ENCODE measurements around the gene BRD3OS. TPM values are rescaled to one million over a fixed set of nuclear protein-coding genes. Genes with fewer than 3 reads are reported as not detected.

Gene BRD3OS
- total RNA-seq, 1 experiment from 2014 or later, result 16.2 TPM

DNA sequence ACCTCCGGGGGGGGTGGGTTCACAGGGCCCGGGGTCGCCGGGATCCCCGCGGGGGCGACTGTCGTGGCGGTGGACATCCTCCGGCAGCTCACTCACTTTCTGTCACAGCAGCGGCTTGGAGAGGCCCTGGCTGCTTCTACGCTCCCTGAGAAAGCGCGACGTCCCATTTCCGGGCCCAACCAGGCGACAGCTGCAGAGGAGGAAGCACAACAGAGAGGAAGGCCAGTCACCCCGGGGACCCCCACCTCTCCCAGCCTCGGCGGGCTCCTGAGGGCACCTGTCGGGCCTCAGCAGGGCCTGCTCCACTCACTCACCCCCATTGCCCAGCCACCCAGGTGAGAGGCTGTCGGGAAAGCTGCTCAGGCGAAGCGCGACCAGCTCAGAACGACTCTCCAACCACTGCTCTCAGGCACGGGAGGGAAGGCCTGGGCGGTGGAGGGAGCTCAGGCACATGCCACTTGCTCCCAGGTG lies 28.2 kb downstream of the BRD3OS start:
- no peaks in the 10 kb centered on the region for H3K27me3 Mint-ChIP-seq (ENCODE audit: low read depth)
- H3K36me3 Mint-ChIP-seq, result peaks cover 26% of the 10 kb centered on the region
- no peak overlapping the region for H3K27ac Mint-ChIP-seq
- H3K9me3 Mint-ChIP-seq, result no peaks in the 10 kb centered on the region
- H3K4me1 Mint-ChIP-seq, result peaks cover 8% of the 10 kb centered on the region; the same call in 1 of the 2 replicates
- DNase-seq (ENCODE audit: low spot score) (no peak), ATAC-seq (no peak)
- POLR2A ChIA-PET, result interaction anchor here (0.6 kb wide), 1 partner anchor 134 kb away, joined by 4 read pairs; no protein-coding TSS in a partner anchor
- CTCF ChIA-PET, result interaction anchor here (1.5 kb wide), 1 partner anchor 28 kb away, joined by 4 read pairs; the partner anchor contains the start of gene BRD3OS
- no peak for TF ChIP-seq MAX (CRISPR knock-in tag; IDR thresholded peaks at IDR 0.05)
- no peak for TF ChIP-seq ATF2 (CRISPR knock-in tag; IDR thresholded peaks at IDR 0.05; ENCODE audit: borderline replicate concordance, low read depth)
- TF ChIP-seq CBFB (CRISPR knock-in tag; IDR thresholded peaks at IDR 0.05; ENCODE audit: low read depth), result no peak
- TF ChIP-seq TEAD1 (CRISPR knock-in tag; IDR thresholded peaks at IDR 0.05), result no peak
- TF ChIP-seq ETV6 (CRISPR knock-in tag; IDR thresholded peaks at IDR 0.05), result no peak
- no peak for TF ChIP-seq ZNF416 (CRISPR knock-in tag; IDR thresholded peaks at IDR 0.05)
- TF ChIP-seq MLX (CRISPR knock-in tag; IDR thresholded peaks at IDR 0.05), result no peak
- H3K4me3 Mint-ChIP-seq, result no peak overlapping the region

- Mint-ChIP-seq H3K9me3 (no peaks in the 10 kb centered on the region), H3K36me3 (peaks cover 19% of the 10 kb centered on the region), H3K4me3 (no peak overlapping the region), H3K27me3 (ENCODE audit: low read depth) (no peaks in the 10 kb centered on the region), H3K27ac (no peak overlapping the region), H3K4me1 (peaks cover 12% of the 10 kb centered on the region; the same call in 1 of the 2 replicates)
- ATAC-seq, result no peak
- DNase-seq (ENCODE audit: low spot score), result no peak
- CTCF ChIA-PET, result interaction anchor here (1.5 kb wide), 1 partner anchor 29 kb away, joined by 4 read pairs; the partner anchor contains the start of gene BRD3OS
- POLR2A ChIA-PET, result interaction anchor here (0.6 to 0.9 kb wide), 2 partner anchors 9 to 133 kb away, joined by 3 to 4 read pairs; no protein-coding TSS in a partner anchor
- TF ChIP-seq, protein P1, sequence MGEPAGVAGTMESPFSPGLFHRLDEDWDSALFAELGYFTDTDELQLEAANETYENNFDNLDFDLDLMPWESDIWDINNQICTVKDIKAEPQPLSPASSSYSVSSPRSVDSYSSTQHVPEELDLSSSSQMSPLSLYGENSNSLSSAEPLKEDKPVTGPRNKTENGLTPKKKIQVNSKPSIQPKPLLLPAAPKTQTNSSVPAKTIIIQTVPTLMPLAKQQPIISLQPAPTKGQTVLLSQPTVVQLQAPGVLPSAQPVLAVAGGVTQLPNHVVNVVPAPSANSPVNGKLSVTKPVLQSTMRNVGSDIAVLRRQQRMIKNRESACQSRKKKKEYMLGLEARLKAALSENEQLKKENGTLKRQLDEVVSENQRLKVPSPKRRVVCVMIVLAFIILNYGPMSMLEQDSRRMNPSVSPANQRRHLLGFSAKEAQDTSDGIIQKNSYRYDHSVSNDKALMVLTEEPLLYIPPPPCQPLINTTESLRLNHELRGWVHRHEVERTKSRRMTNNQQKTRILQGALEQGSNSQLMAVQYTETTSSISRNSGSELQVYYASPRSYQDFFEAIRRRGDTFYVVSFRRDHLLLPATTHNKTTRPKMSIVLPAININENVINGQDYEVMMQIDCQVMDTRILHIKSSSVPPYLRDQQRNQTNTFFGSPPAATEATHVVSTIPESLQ (CRISPR knock-in tag; IDR thresholded peaks at IDR 0.05), result no peak
- TF ChIP-seq MYBL2 (CRISPR knock-in tag; IDR thresholded peaks at IDR 0.05) (no peak), ERG (CRISPR knock-in tag; IDR thresholded peaks at IDR 0.05) (no peak), ZNF138 (CRISPR knock-in tag; conservative IDR thresholded peaks at IDR 0.05) (no peak), ZBTB21 (CRISPR knock-in tag; IDR thresholded peaks at IDR 0.05; ENCODE audit: borderline replicate concordance) (no peak), RELA (CRISPR knock-in tag; IDR thresholded peaks at IDR 0.05; ENCODE audit: borderline replicate concordance) (no peak), TEAD1 (CRISPR knock-in tag; IDR thresholded peaks at IDR 0.05) (no peak), MXD4 (CRISPR knock-in tag; IDR thresholded peaks at IDR 0.05; ENCODE audit: borderline replicate concordance) (no peak), NR2C2 (CRISPR knock-in tag; IDR thresholded peaks at IDR 0.05) (no peak), TEAD4 (CRISPR knock-in tag; IDR thresholded peaks at IDR 0.05) (no peak)
- TF ChIP-seq, protein P2, sequence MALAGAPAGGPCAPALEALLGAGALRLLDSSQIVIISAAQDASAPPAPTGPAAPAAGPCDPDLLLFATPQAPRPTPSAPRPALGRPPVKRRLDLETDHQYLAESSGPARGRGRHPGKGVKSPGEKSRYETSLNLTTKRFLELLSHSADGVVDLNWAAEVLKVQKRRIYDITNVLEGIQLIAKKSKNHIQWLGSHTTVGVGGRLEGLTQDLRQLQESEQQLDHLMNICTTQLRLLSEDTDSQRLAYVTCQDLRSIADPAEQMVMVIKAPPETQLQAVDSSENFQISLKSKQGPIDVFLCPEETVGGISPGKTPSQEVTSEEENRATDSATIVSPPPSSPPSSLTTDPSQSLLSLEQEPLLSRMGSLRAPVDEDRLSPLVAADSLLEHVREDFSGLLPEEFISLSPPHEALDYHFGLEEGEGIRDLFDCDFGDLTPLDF (CRISPR knock-in tag; IDR thresholded peaks at IDR 0.05), result no peak
- TF ChIP-seq, protein P3, sequence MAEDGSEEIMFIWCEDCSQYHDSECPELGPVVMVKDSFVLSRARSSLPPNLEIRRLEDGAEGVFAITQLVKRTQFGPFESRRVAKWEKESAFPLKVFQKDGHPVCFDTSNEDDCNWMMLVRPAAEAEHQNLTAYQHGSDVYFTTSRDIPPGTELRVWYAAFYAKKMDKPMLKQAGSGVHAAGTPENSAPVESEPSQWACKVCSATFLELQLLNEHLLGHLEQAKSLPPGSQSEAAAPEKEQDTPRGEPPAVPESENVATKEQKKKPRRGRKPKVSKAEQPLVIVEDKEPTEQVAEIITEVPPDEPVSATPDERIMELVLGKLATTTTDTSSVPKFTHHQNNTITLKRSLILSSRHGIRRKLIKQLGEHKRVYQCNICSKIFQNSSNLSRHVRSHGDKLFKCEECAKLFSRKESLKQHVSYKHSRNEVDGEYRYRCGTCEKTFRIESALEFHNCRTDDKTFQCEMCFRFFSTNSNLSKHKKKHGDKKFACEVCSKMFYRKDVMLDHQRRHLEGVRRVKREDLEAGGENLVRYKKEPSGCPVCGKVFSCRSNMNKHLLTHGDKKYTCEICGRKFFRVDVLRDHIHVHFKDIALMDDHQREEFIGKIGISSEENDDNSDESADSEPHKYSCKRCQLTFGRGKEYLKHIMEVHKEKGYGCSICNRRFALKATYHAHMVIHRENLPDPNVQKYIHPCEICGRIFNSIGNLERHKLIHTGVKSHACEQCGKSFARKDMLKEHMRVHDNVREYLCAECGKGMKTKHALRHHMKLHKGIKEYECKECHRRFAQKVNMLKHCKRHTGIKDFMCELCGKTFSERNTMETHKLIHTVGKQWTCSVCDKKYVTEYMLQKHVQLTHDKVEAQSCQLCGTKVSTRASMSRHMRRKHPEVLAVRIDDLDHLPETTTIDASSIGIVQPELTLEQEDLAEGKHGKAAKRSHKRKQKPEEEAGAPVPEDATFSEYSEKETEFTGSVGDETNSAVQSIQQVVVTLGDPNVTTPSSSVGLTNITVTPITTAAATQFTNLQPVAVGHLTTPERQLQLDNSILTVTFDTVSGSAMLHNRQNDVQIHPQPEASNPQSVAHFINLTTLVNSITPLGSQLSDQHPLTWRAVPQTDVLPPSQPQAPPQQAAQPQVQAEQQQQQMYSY (CRISPR knock-in tag; IDR thresholded peaks at IDR 0.05), result no peak
Observed at GRCh38 chr9:134053941-134054761, 28.9 kb downstream of the BRD3OS start.

Data from WTC11 (cell line).